CMK (cell line): Measurements from ENCODE around the gene ZFYVE9.

Source experiments
- DNase-seq: peaks from one replicate; pipeline ENCODE4 v3.0.0-alpha.2; 2010; ENCODE audit warnings: low read depth

ZFYVE9 gene

GRCh38 chr1:52393174-52393573, 251.3 kb downstream of the ZFYVE9 start:
- no peak for DNase-seq
